A549 treated with CpdA at 1 μM for 4 hours (cell line): ENCODE data around the gene CHP1. TPM values are rescaled to one million over a fixed set of nuclear protein-coding genes. Genes with fewer than 3 reads are reported as not detected.

Experiments used
- total RNA-seq: library from RNA; stranded (reverse); fragments of 200-300 nt; extraction: Qiagen RNA extraction; gene quantifications from 5 replicates; pipeline ENCODE4 v1.2.3, GENCODE V29; 2022; ENCODE audit warnings: low read depth

CHP1 gene
- 47.5 to 73.6 TPM (median 50.4 TPM) in 5 replicates for total RNA-seq

DNA sequence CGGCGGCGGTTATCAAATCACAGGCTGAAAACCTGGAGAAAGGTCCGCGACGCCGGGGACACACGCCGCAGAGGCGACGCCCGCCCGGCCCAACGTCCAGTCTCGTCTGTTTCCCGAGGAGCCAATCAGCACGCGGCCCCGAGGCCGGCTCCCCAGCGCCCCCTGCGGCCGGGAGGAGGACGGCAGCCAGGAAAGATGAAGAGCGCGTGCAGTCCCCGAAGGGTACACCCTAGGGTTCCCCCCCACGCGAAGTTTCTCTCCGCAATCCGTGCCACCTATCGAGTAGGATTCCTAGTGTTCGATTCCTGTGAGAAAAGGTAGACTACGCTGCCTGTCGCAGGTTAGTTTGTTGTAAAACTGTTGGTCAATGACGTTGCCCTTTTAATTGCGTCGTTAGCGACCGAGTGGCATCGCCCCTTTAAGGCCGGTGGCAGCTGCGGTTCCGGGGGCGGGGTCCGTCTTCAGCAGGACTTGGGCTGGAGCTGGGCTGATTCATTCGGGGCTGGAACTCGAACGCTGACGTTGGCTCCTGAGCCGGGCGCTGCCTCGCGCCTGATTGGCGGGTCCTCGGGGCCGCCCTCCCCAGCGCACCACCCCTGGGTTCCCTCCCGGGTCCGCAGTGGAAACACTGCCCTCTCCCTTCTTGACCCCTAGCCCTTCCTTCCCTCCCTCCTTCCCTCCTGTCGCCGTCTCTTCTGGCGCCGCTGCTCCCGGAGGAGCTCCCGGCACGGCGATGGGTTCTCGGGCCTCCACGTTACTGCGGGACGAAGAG lies at the start of gene CHP1, which contains the start of gene EXD1:
Gene CHP1, plus strand, starts transcription at position 619 of the 772 bp plus-strand sequence. Its CDS starts 115 bp downstream, at position 734.
Gene EXD1, minus strand, starts transcription at position 108 of the 772 bp plus-strand sequence. CDS start 4,182 bp downstream, outside the sequence.

Other genes with a start within 250 kb of the CHP1 start
- 12.2 to 13.7 TPM (median 12.6 TPM) in 5 replicates for gene INO80, start 115.0 kb upstream of the CHP1 start, total RNA-seq
- gene EXD1, start 511 bp upstream of the CHP1 start, total RNA-seq = 0.06 to 0.12 TPM (median 0.10 TPM) in 3 of 5 replicates, not detected in the others
- gene OIP5, start 101.3 kb downstream of the CHP1 start, total RNA-seq = 13.6 to 16.2 TPM (median 14.8 TPM) in 5 replicates
- 65.2 to 95.4 TPM (median 72.2 TPM) in 5 replicates for gene NUSAP1, start 101.6 kb downstream of the CHP1 start, total RNA-seq
- gene NDUFAF1, start 171.2 kb downstream of the CHP1 start, total RNA-seq = 12.1 to 14.6 TPM (median 13.2 TPM) in 5 replicates
- 16.3 to 27.5 TPM (median 19.5 TPM) in 5 replicates for gene RTF1, start 185.8 kb downstream of the CHP1 start, total RNA-seq